A673 (cell line): ENCODE data around the gene SBSN. TPM values are rescaled to one million over a fixed set of nuclear protein-coding genes. Genes with fewer than 3 reads are reported as not detected.

Source experiments
- BruUV-seq: library from RNA; stranded (reverse); fragments of 400-500 nt; replicated peaks from 2 replicates; lab custom pipeline; 2021; lab: Mats Ljungman, UMichigan
- CTCF ChIA-PET: fragments of 300-600 bp; sonication (Branson Sonifier 250); formaldehyde crosslinking; loops from one replicate; lab custom pipeline; 2022; ENCODE audit warnings: antibody characterized with exemption; lab: Charles Lee
- POLR2A ChIA-PET: fragments of 300-600 bp; sonication (Branson Sonifier 250); formaldehyde crosslinking; loops from one replicate; lab custom pipeline; 2022; ENCODE audit warnings: antibody characterized with exemption; ENCODE audit not compliant: low non-redundant PET; lab: Charles Lee
- DNase-seq: peaks from one replicate; pipeline ENCODE4 v3.0.0-alpha.2; 2015; ENCODE audit warnings: low spot score
- H3K27ac ChIP-seq: fragments of 200-600 bp; sonication (generic); 2 replicates; pipeline ENCODE4 v1.5.1; 2016; ENCODE audit warnings: mixed run types, low read depth, mild to moderate bottlenecking, mixed read lengths, antibody characterized with exemption, low read length; ENCODE audit not compliant: poor library complexity, severe bottlenecking
- H3K27me3 ChIP-seq: fragments of 200-600 bp; sonication (generic); replicated peaks from 2 replicates; pipeline ENCODE4 v1.6.1; 2017; ENCODE audit warnings: mixed run types, low read depth, mild to moderate bottlenecking, mixed read lengths, antibody characterized with exemption, low read length; ENCODE audit not compliant: insufficient read depth, poor library complexity
- H3K36me3 ChIP-seq: fragments of 200-600 bp; sonication (generic); 2 replicates; pipeline ENCODE4 v1.6.1; 2016; ENCODE audit warnings: mixed run types, mild to moderate bottlenecking, mixed read lengths, antibody characterized with exemption, low read length; ENCODE audit not compliant: insufficient read depth, poor library complexity, severe bottlenecking
- H3K4me1 ChIP-seq: fragments of 200-600 bp; sonication (generic); 2 replicates; pipeline ENCODE4 v1.6.1; 2017; ENCODE audit warnings: mixed run types, mild to moderate bottlenecking, mixed read lengths, antibody characterized with exemption, low read length; ENCODE audit not compliant: insufficient read depth, poor library complexity, severe bottlenecking
- H3K4me3 ChIP-seq: fragments of 200-600 bp; sonication (generic); 2 replicates; pipeline ENCODE4 v1.5.1; 2016; ENCODE audit warnings: low read depth, mixed run types, mild to moderate bottlenecking, mixed read lengths, low read length; ENCODE audit not compliant: poor library complexity, severe bottlenecking
- H3K9me3 ChIP-seq: fragments of 200-600 bp; sonication (generic); 2 replicates; pipeline ENCODE4 v1.6.1; 2016; ENCODE audit warnings: mixed run types, low read depth, mild to moderate bottlenecking, mixed read lengths, antibody characterized with exemption, low read length; ENCODE audit not compliant: poor library complexity, severe bottlenecking
- EZH2 ChIP-seq: fragments of 200-600 bp; sonication (generic); IDR thresholded peaks from 2 replicates; pipeline ENCODE4 v1.6.1; 2017; ENCODE audit warnings: borderline replicate concordance, low read depth, mild to moderate bottlenecking, mixed read lengths, antibody characterized with exemption, low read length; ENCODE audit not compliant: poor library complexity, severe bottlenecking
- intact Hi-C: fragments of 100-400 bp; cut with micrococcal nuclease; formaldehyde crosslinking; loops from one replicate; pipeline ENCODE4 v1.10.0; 2022; ENCODE audit not compliant: unreplicated experiment
- total RNA-seq: library from RNA; stranded (reverse); gene quantifications from 2 replicates; pipeline ENCODE4 v1.2.3, GENCODE V29; 2021
- TF ChIP-seq, protein P1 (sequence below): fragments of 300-800, 200-600 bp; sonication (generic); conservative IDR thresholded peaks from 2 replicates; pipeline ENCODE4 v1.5.1; 2017; ENCODE audit warnings: low read depth, mild to moderate bottlenecking, antibody characterized with exemption, low read length, moderate library complexity, mixed read lengths

Gene SBSN
- total RNA-seq, 1 experiment from 2014 or later, result not detected

GRCh38 chr19:35510626-35510964, 17.5 kb downstream of the SBSN start:
- no peaks in the 10 kb centered on the region for H3K9me3 ChIP-seq
- CTCF ChIA-PET, result interaction anchor here (0.6 to 1.0 kb wide), 3 partner anchors 30 to 153 kb away, joined by 3 read pairs; partner anchors contain the start of gene FFAR3
- no TSS peak for BruUV-seq
- H3K36me3 ChIP-seq, result no peaks in the 10 kb centered on the region
- H3K4me1 ChIP-seq, result no peaks in the 10 kb centered on the region
- intact Hi-C loops, result no loop called here
- POLR2A ChIA-PET, result no interaction called here
- no peak overlapping the region for H3K27ac ChIP-seq
- TF ChIP-seq, protein P1, sequence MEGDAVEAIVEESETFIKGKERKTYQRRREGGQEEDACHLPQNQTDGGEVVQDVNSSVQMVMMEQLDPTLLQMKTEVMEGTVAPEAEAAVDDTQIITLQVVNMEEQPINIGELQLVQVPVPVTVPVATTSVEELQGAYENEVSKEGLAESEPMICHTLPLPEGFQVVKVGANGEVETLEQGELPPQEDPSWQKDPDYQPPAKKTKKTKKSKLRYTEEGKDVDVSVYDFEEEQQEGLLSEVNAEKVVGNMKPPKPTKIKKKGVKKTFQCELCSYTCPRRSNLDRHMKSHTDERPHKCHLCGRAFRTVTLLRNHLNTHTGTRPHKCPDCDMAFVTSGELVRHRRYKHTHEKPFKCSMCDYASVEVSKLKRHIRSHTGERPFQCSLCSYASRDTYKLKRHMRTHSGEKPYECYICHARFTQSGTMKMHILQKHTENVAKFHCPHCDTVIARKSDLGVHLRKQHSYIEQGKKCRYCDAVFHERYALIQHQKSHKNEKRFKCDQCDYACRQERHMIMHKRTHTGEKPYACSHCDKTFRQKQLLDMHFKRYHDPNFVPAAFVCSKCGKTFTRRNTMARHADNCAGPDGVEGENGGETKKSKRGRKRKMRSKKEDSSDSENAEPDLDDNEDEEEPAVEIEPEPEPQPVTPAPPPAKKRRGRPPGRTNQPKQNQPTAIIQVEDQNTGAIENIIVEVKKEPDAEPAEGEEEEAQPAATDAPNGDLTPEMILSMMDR, result peak; percentile 5; the same call in 1 of the 2 replicates
- no peak for TF ChIP-seq EZH2
- no peak overlapping the region for H3K4me3 ChIP-seq
- no peak for DNase-seq
- peaks cover 87% of the 10 kb centered on the region for H3K27me3 ChIP-seq

GRCh38 chr19:35509861-35510625, 18.1 kb downstream of the SBSN start:
- peak; percentile 56 for DNase-seq
- POLR2A ChIA-PET, result no interaction called here
- H3K27ac ChIP-seq, result no peak overlapping the region
- CTCF ChIA-PET, result interaction anchor here (0.6 to 1.0 kb wide), 3 partner anchors 29 to 152 kb away, joined by 3 read pairs; partner anchors contain the start of gene FFAR3
- no peaks in the 10 kb centered on the region for H3K36me3 ChIP-seq
- intact Hi-C loops, result no loop called here
- no peaks in the 10 kb centered on the region for H3K4me1 ChIP-seq
- peaks cover 93% of the 10 kb centered on the region for H3K27me3 ChIP-seq
- H3K4me3 ChIP-seq, result peak overlapping the region; percentile 15
- TF ChIP-seq, protein P1, result peak; percentile 96
- peak; percentile 62 for TF ChIP-seq EZH2
- H3K9me3 ChIP-seq, result no peaks in the 10 kb centered on the region
- no TSS peak for BruUV-seq

GRCh38 chr19:35509018-35509652, 19.0 kb downstream of the SBSN start:
- H3K9me3 ChIP-seq, result no peaks in the 10 kb centered on the region
- CTCF ChIA-PET, result no interaction called here
- BruUV-seq, result no TSS peak
- intact Hi-C loops, result no loop called here
- DNase-seq, result no peak
- no peak overlapping the region for H3K27ac ChIP-seq
- no peaks in the 10 kb centered on the region for H3K4me1 ChIP-seq
- POLR2A ChIA-PET, result no interaction called here
- H3K4me3 ChIP-seq, result no peak overlapping the region
- H3K27me3 ChIP-seq, result peaks cover 94% of the 10 kb centered on the region
- TF ChIP-seq EZH2, result no peak
- TF ChIP-seq, protein P1, result no peak
- no peaks in the 10 kb centered on the region for H3K36me3 ChIP-seq
